HG03095 (cell line): Measurements from ENCODE around the gene TM7SF3.
"Not testable (repeated sequence)": the region's sequence is repeated elsewhere in the genome, so short reads cannot be mapped to it uniquely, and the experiment has no call there.

ENCODE experiments used
- ATAC-seq: cut with Tn5 transposase; IDR thresholded peaks from one replicate; pipeline ENCODE4 v1.9.1; 2021; ENCODE audit warnings: moderate library complexity; ENCODE audit not compliant: unreplicated experiment

TM7SF3 gene, protein sequence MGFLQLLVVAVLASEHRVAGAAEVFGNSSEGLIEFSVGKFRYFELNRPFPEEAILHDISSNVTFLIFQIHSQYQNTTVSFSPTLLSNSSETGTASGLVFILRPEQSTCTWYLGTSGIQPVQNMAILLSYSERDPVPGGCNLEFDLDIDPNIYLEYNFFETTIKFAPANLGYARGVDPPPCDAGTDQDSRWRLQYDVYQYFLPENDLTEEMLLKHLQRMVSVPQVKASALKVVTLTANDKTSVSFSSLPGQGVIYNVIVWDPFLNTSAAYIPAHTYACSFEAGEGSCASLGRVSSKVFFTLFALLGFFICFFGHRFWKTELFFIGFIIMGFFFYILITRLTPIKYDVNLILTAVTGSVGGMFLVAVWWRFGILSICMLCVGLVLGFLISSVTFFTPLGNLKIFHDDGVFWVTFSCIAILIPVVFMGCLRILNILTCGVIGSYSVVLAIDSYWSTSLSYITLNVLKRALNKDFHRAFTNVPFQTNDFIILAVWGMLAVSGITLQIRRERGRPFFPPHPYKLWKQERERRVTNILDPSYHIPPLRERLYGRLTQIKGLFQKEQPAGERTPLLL

DNA sequence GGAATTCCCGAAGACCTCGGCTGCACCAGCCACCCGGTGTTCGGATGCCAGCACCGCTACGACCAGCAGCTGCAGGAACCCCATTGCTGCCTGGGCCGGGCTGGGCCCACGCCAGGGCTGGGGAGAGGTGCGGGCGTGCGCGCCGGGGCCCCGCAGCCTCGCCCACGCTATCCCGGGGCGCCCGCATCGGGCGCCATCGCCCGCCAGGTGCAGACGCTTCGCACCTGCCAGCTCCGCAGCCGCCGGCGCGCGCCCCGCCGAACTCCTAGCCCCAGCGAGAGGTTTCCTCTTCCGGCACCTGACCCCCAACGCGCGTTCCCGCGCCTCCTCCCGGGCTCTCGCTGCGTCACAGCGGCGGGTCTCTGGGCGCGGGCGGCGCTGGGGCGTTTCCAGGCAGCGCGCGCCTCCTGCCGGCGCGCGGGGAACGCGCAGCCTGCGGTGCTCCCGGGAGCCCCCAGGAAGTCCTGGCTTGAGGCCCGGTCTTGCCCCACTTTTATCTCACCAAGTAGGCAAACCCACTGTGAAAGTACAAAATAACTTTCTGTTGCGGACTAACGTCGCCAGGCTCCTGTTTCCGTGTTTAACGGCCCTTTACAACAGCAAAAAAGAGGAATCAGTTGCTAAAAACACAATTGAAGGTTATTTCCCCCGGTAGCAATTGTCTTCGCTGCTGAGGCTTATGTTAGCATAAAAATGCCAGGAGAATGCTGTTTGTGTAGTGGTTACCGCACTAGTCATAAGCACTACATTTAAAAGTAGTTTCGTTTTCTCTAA lies at the start of gene TM7SF3:
Gene TM7SF3, minus strand, starts transcription at position 300 of the 774 bp plus-strand sequence. Its CDS starts 216 bp downstream, at position 84.
- ATAC-seq: peak; percentile 75

DNA sequence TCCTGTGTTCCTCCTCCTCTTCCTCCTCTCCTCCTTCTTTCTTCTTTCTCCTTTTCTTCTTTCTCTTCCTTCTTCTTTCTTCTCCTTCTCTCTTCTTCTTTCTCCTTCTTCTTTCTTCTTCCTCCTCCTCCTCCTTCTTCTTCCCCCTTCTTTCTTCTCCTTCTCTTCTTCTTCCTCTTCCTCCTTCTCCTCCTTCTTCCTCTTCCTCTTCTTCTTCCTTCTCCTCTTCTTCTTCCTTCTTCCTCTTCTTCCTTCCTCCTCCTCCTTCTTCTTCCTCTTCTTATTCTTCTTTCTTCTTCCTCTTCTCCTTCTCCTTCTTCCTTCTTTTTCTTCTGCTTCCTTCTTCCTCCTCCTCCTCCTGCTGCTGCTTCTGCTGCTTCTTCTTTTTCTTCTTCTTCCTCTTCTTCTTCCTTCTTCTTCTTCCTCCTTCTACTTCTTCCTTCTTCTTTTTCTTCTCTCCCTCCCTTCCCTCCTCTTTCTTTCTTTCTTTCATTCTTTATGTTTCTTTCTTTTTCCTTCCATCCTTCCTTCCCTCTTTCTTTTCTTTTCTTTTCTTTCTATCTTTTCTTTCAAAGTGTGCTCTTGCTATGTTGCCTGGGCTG lies 49.2 kb upstream of the TM7SF3 start:
- ATAC-seq: no peak

DNA sequence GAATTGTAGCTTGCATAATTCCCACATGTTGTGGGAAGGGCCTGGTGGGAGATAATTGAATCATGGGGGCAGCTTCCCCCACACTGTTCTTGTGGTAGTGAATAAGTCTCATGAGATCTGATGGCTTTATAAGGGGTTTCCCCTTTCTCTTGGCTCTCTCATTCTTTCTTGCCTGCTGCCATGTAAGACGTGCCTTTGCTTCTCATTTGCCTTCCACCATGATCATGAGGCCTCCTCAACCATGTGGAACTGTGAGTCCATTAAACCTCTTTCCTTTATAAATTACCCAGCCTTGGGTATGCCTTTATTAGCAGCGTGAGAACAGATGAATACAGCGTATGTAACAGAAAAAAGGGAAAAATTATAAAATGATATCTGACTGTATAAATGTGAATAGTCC lies 47.1 kb upstream of the TM7SF3 start:
- ATAC-seq: no peak

DNA sequence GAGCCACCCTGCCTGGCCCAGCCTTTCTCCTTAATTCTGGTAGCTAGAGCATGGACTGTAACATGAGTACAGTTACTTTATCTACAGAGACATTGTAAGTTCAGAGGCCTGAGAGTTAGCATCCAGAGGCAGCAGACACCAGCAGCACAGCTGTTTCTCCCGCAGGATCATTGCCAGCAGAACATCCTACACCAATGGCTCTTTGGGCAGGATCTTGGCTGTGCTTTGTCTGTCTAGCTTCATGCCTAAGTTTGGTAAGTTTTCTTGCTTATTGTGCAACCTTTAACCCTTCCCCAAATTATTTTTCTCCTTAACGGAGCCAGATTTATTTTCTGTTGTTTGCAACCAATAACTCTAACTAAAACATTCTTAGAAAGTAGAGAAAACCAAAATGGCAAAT lies 46.6 kb upstream of the TM7SF3 start:
- no peak for ATAC-seq

- ATAC-seq: no peak
These were observed 43.4 kb upstream of the TM7SF3 start for GRCh38 chr12:27057543-27057942.

DNA sequence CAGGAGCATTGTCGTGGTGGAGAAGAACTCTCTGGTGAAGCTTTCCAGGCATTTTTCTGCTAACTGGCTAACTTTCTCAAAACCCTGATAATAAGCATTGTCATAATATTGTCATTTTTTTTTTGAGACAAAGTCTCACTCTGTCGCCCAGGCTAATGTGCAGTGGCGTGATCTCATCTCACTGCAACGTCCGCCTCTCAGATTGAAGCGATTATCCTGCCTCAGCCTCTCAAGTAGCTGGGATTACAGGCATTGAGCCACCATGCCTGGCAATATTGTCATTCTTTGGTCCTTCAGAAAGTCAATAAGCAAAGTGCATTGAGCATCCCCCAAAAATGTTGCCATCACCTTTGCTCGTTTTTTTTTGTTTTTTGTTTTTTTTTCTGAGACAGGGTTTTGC lies 41.8 kb upstream of the TM7SF3 start:
- no peak for ATAC-seq

GRCh38 chr12:27052742-27053141 lies 38.6 kb upstream of the TM7SF3 start:
- ATAC-seq: no peak

- no peak for ATAC-seq
These were observed 38.0 kb upstream of the TM7SF3 start for GRCh38 chr12:27052176-27052575.

- ATAC-seq: no peak
These were observed 34.9 kb upstream of the TM7SF3 start for GRCh38 chr12:27048822-27049752.

DNA sequence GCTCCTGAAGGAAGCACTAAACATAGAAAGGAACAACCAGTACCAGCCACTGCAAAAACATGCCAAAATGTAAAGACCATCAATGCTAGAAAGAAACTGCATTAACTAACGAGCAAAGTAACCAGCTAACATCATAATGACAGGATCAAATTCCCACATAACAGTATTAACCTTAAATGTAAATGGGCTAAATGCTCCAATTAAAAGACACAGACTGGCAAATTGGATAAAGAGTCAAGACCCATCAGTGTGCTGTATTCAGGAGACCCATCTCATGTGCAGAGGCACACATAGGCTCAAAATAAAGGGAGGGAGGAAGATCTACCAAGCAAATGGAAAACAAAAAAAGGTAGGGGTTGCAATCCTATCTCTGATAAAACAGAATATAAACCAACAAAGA lies 27.8 kb upstream of the TM7SF3 start:
- not testable (repeated sequence) for ATAC-seq

DNA sequence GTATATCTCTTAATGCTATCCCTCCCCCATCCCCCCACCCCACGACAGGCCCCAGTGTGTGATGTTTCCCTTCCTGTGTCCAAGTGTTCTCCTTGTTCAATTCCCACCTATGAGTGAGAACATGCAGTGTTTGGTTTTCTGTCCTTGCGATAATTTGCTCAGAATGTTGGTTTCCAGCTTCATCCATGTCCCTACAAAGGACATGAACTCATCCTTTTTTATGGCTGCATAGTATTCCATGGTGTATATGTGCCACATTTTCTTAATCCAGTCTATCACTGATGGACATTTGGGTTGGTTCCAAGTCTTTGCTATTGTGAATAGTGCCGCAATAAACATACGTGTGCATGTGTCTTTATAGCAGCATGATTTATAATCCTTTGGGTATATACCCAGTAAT lies 26.5 kb upstream of the TM7SF3 start:
- ATAC-seq: not testable (repeated sequence)

DNA sequence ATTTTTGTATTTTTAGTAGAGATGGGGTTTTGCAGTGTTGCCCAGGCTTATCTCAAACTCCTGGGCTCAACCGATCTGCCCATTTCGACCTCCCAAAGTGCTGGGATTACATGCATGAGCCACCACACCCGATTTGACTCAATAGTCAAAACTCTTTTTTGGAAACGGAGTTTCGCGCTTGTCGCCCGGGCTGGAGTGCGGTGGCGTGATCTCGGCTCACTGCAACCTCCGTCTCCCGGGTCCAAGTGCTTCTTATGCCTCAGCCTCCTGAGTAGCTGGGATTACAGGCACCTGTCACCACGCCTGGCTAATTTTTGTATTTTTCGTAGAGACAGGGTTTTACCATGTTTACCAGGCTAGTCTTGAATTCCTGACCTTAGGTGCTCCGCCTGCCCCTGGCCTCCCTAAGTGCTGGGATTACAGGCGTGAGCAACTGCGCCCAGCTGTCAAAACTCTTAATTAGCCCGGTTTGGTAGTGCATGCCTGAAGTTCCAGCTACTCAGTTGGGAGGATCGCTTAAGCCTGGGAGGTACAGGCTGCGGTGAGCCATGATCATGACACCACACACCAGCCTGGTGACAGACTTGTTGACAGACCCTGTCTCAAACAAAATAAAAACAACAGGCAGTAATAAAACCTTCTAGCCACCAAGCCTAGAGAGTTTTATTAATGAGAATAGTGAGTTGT lies 20.6 kb upstream of the TM7SF3 start:
- ATAC-seq: no peak

DNA sequence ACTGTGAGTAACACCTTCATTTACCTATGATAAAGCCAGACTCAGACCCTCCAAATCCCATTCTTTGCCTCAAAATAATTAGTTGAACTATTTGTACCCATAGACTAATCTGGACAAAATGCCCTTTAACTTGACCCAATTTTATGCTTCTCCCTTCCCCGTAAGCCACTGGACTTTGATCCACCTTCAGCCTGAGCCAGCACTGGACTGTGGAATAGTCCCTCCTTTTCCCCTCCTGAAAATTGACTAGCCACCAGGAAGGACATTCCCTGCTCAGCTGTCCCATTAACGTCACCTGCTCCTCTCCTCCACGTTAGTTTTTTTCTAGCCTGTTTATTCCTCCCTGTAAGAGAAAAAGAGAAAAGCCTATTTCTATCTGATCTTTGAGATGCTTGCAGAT lies 18.5 kb upstream of the TM7SF3 start:
- no peak for ATAC-seq

GRCh38 chr12:27031531-27031930 lies 17.3 kb upstream of the TM7SF3 start:
- ATAC-seq: no peak

DNA sequence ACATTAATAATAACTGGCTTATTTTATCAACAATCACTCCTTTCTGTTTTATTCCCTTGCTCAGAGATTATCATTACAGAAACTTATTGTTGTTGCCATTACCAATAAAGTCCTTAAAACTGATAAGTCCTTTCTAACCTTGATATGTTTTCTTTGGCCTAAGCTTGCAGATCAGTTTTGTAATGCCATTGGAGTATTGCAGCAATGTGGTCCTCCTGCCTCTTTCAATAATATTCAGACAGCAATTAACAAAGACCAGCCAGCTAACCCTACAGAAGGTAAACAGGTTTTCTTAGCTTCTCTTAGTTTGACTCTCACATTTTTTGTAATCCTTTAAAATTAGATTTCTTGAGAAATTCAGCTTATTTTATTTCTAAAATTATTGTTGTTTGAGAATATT lies 12.1 kb upstream of the TM7SF3 start:
- ATAC-seq: no peak

DNA sequence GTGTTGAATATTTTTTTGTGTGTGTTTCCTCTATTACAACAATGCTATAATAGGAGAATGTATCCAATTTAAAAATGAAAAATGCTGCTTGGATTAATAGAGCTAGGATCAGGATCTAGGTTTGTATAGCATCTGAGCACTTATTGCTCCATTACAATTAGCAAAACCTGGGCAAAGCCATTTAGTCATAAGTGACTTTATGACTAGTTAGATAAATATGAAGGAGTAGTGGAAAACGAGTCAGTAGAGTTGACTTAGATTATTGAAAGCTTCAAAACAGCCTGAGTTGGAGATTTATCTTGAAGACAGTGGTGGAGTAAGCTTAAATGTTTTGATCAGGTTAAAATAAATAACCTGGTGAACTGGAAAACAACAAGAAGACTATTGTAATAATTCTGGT lies 10.9 kb upstream of the TM7SF3 start:
- no peak for ATAC-seq

GRCh38 chr12:27024291-27024690 lies 10.1 kb upstream of the TM7SF3 start:
- ATAC-seq: no peak

GRCh38 chr12:27020761-27021160 lies 6.6 kb upstream of the TM7SF3 start:
- no peak for ATAC-seq

DNA sequence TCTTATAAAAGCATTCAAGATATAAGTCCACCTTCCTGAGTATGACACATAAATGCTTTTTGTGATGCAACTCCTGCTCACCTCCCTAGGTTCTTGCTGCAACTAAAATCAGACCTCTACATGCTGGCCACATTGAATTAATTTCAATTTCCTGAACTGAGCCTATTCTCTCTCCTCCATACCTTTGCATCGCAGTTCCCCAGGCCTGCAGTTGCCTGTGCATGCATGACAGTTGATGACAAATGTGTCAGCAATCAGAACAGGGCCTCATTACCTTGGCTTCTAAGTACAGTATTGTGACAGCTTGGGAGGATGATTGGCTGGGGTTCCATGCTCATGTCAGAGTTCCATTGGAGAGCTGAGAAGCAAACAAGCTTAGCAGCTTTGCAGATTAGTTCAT lies 3.9 kb upstream of the TM7SF3 start:
- ATAC-seq: no peak
